ENCODE data around the gene BACE1.

BACE1 gene

DNA sequence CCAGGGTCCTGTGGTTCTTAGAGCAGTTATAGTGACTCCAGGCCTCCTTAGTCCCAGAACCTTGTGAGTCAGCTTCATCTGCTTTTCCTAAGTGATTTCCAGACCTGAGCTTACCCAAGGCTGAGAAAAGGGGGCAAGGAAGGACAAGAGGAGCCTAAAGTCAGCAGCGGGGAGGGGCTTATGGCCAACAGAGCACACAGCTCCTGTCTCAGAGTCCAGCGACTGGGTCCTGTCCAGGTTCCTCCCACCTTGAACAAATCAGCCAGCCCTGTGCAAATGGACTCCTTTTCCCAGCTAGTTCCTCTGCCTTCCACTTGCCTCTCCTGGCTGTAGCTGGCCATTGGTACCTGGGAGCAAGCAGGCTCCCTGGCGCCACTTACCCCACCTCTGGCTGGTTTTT, 10.9 kb downstream of the BACE1 start:
- peak; percentile 12 for DNase-seq

DNA sequence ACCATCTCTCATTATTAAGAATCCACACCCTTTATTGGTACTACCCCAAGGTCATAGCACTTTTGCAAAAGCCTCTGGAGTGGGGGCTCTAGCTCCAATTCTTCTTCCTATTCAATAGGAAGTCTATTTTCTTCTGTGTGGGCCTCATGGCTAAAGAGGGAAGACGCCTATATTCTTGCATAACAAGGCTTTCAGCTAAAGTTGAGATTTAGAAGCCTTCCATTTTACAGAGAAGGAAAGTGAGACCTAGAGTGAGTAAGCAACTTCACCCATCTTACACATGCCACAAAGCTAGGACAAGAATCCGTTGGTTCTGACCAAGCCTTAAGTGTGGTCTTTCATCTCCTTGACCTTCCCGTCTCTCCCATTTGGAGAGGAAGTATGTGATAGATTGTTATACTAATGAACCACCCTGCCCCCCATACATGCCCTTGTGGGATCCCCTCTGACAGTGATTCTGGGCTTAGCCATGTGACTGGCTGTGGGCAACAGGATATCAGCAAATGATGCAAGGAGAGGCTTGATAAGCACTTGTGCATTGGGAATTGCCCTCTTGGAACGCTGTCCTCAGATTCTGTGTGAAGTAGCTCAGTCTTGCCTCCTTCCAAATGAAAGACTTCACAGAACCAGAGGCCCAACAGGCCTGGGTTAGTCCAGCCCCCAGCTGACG, 12.3 kb downstream of the BACE1 start:
- no peak for DNase-seq

DNA sequence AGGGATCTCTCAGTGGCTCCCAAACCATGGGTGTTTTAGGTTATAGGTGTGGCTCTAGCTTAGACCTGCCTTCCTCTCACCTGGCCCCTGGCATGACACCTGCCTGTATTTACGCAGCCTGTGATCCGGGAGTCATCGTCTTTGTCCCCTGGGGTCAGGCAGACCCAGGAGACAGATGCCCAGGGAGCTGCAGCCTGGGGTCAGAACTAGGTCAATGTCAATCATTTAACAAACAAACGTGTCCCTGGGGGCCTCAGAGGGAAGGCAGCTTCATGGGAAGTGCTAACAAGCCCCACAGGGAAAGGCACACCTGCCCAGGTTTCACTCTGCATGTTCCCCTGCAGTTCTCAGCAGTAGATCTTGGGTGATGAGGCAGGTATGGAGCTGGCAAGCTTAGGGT, 13.0 kb downstream of the BACE1 start:
- no peak for DNase-seq

DNA sequence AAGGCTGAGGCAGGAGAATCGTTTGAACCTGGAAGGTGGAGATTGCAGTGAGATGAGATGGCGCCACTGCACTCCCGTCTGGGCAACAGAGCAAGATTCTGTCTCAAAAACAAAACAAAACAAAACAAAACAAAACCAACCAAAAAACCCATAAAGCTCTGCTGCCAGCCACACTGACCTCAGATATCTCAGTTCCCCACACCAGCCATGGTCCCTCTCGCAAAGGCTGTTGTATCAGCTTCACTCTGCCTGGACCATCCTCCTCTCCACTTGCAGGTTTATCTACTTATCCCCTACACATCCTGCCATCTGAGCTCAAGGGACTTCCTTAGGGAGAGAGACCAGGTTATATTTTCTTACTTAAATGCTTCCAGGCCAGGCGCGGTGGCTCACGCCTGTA, 13.8 kb downstream of the BACE1 start:
- no peak for DNase-seq

DNA sequence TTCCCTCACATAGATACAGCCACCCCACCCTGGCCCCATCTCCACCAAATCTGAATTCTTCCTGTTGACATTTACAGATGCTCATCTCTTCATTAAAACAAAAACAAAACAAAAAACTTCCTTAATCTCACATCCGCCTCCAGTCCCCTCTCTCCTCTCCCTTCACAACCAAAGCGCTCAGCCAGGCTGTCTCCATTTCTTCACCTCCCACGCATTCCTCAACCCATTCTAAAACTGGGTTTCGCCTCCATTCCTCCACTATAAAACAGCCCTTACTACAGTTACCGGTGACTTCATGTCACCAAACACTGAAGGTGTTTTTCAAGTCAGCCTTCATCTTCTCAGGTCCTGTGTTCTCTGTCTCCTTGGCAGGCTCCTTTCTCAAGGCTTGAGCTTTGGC, 15.3 kb downstream of the BACE1 start:
- DNase-seq = no peak

DNA sequence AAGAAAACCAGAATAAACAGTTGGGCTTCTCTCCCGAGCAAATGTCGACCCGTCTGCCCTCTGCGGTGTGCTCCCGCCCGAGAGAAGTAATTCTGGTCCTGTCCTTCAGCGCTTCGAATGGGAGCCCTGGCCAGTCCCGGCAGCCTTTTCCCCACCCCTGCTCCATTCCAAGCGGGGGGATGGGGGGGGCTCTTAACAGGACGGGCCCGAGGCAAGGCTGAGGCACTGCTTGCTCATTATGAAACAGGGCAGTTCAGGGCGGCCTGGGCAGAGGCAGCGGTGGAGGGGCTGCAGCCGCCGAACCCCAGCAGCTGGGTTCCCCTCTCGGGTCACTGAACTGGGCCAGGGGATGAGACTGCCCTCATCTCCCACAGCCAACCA, 15.8 kb downstream of the BACE1 start:
- no peak for DNase-seq

DNA sequence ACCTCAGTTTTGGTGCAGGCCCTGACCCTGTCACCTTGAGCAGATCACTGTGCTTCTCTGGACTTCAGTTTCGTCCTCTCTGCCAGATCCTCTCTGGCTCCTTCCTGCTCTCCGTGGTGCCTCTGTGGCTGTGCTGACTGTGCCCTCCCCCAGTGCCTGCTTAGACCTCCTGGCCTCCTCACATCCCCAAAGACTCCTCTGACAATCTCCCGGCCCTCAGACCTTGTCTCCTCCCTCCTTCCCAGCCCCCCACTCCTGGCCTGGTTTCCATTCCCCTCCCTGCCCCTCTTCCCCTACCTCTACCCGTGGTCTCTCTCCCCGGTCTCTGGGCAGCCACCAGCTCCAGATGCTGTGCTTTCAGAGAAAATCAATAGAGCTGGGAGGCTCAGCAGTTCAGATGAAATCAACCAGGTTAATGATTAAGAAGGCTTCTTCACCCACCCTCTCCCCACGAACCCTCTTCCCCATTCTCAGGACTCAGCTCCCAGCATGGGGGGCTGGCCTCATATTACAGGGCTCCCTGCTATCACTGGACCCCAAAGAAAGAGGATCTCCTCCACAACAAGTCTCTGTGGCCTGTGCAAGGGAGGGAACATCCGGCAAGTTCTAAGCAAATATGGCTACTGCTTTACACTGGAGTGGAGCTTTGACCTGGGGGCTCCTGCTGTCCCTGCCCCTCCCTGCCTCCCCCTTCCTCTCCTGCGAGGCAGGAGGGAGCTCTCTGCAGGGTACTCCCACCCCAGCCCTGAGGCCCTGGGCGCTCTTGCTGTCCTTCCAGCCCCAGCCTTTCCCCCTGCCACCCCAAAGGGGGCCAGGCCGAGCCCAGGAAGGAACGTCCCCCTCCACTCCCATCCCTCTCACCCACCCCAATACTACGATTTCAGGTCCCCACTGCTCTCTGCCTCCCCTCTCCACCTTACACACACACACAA, 16.4 kb downstream of the BACE1 start:
- DNase-seq = no peak

DNA sequence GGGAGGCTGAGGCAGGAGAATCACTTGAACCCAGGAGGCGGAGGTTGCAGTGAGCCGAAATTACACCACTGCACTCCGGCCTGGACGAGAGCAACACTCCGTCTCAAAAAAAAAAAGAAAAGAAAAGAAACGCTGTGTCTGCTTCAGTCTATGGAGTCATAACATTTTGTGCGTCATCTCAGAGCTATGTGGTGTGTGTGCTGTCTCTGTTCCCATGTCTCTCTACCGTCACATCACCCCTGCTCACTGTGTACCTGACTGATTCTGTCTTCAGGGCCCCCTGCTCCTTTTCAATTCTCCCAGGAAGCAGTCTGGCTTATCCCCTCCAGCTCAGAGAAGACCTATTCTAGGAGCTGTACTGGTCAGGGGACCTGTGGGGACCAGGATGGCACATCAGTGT, 17.9 kb downstream of the BACE1 start:
- DNase-seq = no peak

DNA sequence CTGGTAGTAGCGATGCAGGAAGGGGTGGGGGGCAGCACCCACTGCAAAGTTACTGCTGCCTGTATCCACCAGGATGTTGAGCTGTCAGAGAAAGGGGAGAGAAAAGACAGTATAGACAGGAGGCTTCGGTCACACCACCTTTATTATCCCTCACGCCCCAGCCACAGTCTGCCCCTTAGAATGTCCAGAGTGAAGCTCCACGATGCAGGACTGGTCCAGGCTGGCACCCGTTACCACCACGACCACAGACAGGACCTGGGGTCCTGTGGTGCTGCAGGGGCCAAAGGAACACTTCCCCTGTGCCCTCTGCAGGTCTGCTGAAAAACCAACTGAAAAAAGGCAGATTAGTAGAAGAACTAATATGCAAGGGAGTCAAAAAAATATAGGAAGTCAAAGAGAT, 19.2 kb downstream of the BACE1 start:
- DNase-seq = no peak

DNA sequence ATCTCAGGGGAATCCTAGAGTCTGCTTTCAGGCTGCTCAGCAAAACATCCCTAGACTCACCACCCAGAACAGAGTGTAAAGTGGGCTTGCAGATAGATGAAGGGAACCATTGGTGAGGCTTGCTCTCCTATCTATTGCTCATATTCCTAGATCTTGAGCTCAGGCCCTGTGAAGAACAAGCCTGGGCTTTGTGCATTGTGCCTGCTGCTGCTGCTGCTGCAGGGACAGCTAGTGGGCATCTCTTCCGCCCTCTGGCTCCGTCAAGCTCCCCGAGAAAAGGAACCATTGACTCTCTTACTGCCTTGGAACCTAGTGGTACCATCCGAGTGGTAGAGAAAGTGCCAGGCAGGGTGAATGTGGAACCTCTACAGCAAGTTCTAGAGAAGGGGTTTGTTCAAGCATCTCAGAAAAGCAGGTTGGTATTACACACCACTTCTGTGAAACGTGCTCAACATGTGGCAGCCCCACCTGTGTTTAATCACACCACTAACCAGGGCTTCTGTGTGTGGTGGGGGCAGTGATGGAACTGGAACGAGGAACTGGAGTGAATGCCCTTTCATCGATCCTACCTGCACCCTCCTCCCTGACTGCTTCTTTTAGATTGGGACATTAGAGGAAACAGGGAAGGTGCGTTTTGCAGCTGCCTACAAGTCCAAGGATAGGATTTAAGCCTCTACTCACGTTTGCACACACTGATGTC, 20.5 kb downstream of the BACE1 start:
- DNase-seq = no peak

DNA sequence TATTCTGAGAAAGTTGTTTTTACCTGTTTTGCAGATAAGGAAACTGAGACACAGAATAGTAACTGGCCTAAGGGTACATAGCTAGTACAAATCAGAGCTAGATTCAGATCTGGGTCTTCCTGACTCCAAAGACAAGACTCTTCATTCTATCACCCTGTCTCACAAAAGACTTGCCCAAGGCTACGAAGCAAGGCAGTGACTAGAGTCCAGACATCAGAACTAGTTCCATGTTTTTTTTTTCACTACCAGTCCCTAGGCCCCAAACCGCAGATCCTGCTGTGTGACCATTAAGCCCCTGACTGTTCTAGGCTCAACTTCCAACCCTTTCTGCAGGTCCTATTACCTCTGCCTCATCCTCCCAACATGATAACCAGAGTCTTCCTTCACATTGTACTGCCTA, 23.4 kb downstream of the BACE1 start:
- no peak for DNase-seq

DNA sequence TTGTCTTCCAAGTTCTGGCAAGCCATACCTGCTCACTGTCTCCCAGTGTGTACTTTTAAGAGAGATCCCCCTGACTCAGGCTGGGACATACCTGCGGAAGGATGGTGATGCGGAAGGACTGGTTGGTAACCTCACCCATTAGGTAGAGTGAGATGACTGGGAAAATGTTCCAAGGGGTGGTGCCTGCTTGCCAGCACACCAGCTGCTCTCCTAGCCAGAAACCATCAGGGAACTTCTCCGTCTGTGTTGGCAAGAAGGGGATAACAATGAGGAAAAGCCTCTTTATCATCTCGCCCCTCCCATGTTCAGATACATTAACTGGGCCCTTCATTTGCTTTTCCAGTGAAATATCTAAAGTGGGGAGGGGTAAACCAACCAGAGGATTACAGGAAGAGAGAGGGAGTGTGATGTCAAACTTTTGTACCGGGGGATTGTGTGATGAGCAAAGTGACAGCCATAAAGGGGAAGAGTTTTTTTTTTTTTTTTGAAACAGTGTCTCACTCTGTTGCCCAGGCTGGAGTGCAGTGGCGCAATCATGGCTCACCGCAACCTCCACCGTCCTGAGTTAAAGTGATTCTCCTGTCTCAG, 25.2 kb downstream of the BACE1 start, which contains the start of gene BACE1-AS:
BACE1-AS (plus strand) TSS at position 538 of the 588 bp plus-strand sequence.
- no peak for DNase-seq

DNA sequence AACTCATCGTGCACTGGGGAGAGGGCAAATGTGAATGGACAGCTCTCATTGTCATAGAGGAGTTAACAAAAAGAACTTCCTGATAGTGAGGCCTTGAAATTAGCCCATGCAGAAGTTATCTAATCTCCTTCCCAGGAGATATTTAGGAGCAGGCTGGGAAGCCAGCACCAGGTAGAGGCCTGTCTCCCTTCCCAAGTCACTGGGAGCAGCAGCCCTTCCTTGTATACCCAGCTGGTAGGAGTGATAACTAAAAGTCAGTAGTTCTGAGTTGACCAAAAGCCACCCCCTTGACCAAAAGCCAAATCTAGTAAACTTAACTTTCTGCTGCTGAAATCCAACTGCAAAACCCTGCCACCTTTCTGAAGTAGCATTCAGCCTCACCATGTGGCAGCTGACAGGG, 26.3 kb downstream of the BACE1 start:
- DNase-seq = no peak

DNA sequence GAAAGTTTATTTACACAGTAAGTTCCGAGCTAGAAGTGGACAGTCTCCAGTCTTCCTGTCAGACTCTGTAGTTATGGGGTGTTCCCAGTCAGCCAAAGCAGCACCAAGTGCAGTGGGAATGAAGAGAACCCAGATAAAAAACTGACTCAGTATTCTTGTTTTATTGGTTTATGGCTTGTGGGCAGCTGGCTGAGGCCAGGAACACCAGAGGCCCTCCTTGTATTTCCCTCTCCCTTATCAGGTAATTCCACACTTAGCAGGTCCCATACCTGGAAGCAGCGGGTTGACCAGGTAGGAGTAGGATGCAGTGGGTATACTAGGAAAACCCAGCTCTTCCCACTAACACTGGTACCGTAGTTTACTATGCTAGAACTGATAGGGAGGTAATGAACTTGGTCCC, 28.4 kb downstream of the BACE1 start:
- no peak for DNase-seq

DNA sequence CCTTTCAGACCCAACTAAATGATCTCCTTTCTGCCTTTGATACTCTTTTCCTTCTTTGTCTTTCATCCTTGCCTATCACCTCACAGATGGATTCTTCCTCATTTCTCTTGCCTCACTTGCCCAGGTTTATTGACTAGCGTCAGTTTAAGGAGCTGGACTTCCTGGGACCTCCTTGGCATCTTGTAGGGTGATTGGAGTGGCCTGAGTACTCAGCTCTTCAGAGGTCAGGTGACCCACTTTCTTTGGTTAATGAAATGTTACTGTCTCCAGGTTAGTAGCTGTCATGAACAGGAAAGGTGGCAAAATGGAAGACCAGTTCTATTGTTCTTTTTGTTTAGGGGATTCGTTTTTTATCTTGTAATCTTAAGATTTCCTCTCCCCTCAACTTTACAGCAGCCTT, 29.5 kb downstream of the BACE1 start:
- DNase-seq = no peak

DNA sequence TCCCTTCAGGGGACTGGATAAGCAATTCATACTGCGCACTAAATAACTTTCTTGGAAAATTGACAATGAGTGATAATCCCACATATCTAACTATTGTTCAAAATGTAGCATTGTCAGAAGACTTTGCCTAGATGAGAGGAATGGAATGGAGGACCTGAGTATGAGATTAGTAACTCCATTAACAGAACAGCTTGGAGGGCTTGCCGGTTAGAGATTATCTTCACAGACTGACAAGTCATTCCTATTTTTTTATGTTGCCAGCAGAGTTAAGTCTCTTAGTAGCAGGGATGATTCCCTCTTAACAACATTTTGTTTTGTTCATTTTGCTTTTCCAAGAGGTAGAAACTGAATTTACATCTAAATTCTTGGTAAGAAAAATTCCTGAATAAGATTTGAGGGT, 32.0 kb downstream of the BACE1 start:
- no peak for DNase-seq

DNA sequence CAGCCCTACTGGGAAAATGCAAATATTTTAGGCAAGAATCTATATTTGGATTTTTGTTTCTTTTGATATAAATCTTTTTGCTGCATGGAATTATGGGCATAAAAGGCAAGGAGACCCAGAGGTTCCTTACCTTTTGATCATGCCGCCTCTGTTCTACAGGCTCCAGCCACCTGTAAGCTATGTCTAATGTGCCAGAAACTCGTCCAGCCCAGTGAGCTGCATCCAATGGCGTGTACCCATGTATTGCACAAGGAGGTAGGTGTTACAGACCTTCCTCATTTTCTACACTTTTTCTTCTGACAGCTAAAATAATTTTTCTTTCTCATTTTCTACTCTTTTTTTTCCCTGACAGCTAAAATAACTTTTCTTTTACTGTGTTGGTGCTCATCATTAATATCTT, 33.1 kb downstream of the BACE1 start:
- DNase-seq = no peak

DNA sequence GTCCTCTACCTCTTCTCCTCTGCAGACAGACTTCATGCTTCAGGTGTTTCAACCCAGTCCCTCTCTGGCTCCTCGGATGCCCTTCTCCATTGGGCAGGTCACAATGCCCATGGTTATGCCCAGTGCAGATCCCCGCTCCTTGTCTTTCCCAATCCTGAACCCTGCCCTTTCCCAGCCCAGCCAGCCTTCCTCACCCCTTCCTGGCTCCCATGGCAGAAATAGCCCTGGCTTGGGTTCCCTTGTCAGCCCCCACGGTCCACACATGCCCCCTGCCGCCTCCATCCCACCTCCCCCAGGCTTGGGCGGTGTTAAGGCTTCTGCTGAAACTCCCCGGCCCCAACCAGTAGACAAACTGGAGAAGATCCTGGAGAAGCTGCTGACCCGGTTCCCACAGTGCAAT, 34.2 kb downstream of the BACE1 start:
- DNase-seq = no peak

DNA sequence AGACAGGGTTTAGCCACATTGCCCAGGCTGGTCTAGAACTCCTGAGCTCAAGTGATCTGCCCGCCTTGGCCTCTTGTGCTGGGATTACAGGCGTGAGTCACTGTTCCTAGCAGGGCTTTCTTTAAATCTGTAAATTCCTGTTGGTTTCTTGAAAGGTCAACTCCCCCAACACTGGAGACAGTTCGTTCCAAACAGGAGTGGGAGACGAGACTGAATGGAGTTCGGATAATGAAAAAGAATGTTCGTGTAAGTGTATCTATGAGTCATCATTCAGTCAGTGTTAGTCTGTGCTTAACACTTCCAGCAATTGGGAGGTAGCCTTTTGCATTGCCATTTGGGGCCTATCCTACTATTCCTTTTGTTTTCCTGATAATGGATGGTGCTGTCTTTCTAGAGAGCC, 34.9 kb downstream of the BACE1 start:
- no peak for DNase-seq

DNA sequence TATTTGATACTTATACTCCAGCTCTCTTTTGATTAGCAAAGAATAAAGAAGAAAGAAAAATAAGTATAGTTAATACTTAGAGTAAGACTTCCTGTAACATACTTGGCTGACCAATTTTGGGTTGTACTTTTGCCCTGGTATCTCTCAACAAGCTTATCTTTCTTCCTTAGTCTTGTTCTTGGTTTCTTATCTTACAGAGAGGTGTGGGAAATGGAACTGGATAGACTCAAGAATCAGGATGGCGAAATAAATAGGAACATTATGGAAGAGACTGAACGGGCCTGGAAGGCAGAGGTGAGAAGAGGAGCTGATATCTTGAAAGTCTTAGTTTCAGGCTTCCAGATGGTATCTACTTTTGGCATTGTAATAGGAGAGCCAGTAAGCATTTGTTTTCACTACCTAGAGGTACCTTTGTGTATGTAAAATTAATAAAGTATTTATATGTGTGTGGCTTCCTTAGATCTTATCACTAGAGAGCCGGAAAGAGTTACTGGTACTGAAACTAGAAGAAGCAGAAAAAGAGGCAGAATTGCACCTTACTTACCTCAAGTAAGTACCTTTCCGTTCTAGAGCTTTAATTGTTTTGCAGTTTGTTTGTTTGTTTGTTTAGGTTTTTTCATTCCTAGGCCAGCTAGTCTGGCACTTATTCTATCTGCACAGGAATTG, 36.2 kb downstream of the BACE1 start:
- no peak for DNase-seq

DNA sequence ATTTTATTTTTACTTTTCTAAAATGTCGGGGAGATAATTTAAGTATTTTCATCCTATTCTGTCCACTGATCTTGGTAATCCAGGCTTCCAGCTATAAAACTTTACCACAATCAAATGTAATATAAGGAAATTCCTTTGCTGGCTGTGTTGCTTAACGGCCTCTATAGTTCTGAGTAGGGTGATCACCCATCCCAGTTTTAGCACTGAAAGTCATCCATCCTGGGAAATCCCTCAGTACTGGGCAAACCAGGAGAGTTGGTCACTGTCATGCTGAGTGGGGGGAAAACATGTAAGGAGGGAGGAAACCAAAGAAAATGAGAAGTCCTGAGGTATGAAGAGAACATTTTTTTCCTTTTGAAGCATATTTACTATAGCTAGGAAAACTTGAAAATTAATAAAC, 37.7 kb downstream of the BACE1 start:
- no peak for DNase-seq

DNA sequence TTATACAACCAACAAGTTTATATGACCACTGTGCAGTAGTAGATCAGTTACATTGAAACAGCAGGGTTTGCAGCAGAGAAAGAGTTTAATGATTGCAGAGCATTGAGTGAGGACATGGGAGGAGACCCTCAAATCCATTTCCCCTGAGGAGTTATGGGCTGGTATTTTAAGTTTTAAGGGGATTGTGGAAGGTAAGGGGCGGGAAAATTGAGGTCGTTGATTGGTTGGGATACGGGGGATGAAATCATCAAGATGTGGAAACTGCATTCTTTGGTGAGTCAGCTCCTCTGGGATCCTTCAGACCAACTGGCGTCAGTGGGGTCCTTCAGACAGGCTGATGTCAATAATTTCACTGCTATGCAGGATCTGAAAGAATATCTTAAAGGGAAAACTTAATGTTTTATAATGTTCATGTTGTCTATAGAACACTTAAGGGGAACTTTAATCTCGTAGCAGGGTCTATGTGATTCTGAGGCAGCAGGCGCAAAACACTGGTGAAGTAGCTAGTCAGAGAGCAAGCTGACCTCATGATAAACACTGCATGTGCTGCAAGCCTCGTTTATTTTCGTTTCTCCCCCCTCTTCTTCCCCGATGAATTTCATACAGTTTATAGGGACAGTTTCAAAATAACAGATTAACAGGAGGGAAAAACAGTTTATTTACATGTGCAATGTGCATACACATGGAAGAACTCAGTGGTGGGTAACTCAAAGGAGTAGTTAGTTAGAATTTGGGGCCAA, 42.3 kb downstream of the BACE1 start:
- DNase-seq = no peak

Measured in activated effector memory CD4-positive, alpha-beta T cell treated with anti-CD3 and anti-CD28 coated beads, Interleukin-2, amount 50 U/mL, for 16 hours (primary cell).